CD4-positive, alpha-beta T cell (primary cell): Measurements from ENCODE around the gene LARP4. TPM values are rescaled to one million over a fixed set of nuclear protein-coding genes. Genes with fewer than 3 reads are reported as not detected.
"Not testable (repeated sequence)": the region's sequence is repeated elsewhere in the genome, so short reads cannot be mapped to it uniquely, and the experiment has no call there.

Experiments
- ATAC-seq: fragments of 200-7000 bp; cut with Tn5 transposase; one replicate; pipeline ENCODE4 v1.10.0; 2022; ENCODE audit warnings: mild to moderate bottlenecking; ENCODE audit not compliant: poor library complexity
- CTCF ChIA-PET: fragments of 350-600 bp; sonication (Branson Sonifier 250); formaldehyde crosslinking; loops from one replicate; lab custom pipeline; 2021; ENCODE audit warnings: antibody characterized with exemption, inconsistent platforms; lab: Charles Lee
- POLR2A ChIA-PET: fragments of 350-600 bp; sonication (Branson Sonifier 250); formaldehyde crosslinking; loops from one replicate; lab custom pipeline; 2021; ENCODE audit warnings: antibody characterized with exemption, inconsistent platforms; lab: Charles Lee
- DNase-seq, 14 experiments: peaks; one replicate each; pipeline ENCODE4 v3.0.0-alpha.2; 2013 to 2020; ENCODE audit warnings: mixed read lengths in 2 of 14
- H3K27ac ChIP-seq, 2 donors: one replicate each; pipeline versions ENCODE4 v1.5.1 to v1.7.0; 2013; ENCODE audit warnings: low read length in 2 of 2, low read depth in 1 of 2, mild to moderate bottlenecking in 1 of 2
- H3K27me3 ChIP-seq, 2 experiments: 1 replicate in 1 of 2; 2 replicates in 1 of 2; pipeline versions ENCODE4 v1.6.1 to v1.7.0; 2013; ENCODE audit warnings: low read length in 2 of 2, control low read depth in 1 of 2, mild to moderate bottlenecking in 1 of 2, moderate library complexity in 1 of 2; ENCODE audit not compliant: insufficient read depth in 2 of 2, control insufficient read depth in 1 of 2
- H3K36me3 ChIP-seq: one replicate; pipeline ENCODE4 v1.6.1; 2013; ENCODE audit warnings: low read length, control low read depth; ENCODE audit not compliant: insufficient read depth
- H3K4me1 ChIP-seq: one replicate; pipeline ENCODE4 v1.6.1; 2013; ENCODE audit warnings: low read length, control low read depth; ENCODE audit not compliant: insufficient read depth
- H3K4me3 ChIP-seq: one replicate; pipeline ENCODE4 v1.5.1; 2013; ENCODE audit warnings: mild to moderate bottlenecking, low read length, moderate library complexity
- H3K9me3 ChIP-seq, 2 experiments: 1 replicate in 1 of 2; 2 replicates in 1 of 2; pipeline versions ENCODE4 v1.6.1 to v1.7.0; 2013; ENCODE audit warnings: low read length in 2 of 2, mild to moderate bottlenecking in 2 of 2, control low read depth in 1 of 2, moderate library complexity in 1 of 2; ENCODE audit not compliant: control insufficient read depth in 1 of 2, insufficient read depth in 1 of 2
- H3K27ac Mint-ChIP-seq: one replicate; pipeline ENCODE4 v1.8.0; 2020; ENCODE audit warnings: mixed read lengths
- H3K27me3 Mint-ChIP-seq: one replicate; pipeline ENCODE4 v1.8.0; 2021; ENCODE audit warnings: mixed read lengths
- H3K36me3 Mint-ChIP-seq: one replicate; pipeline ENCODE4 v1.8.0; 2021; ENCODE audit warnings: low read depth, mixed read lengths
- H3K4me1 Mint-ChIP-seq: one replicate; pipeline ENCODE4 v1.8.0; 2021; ENCODE audit warnings: low read depth, mixed read lengths
- H3K4me3 Mint-ChIP-seq: one replicate; pipeline ENCODE4 v1.8.0; 2020; ENCODE audit warnings: mild to moderate bottlenecking, mixed read lengths
- H3K9me3 Mint-ChIP-seq: one replicate; pipeline ENCODE4 v1.8.0; 2020; ENCODE audit warnings: mixed read lengths
- intact Hi-C, 2 experiments: fragments of 100-400 bp; cut with DNase I in 1 of 2; cut with micrococcal nuclease in 1 of 2; formaldehyde crosslinking; loops; one replicate each; pipeline versions ENCODE4 v1.15.1 to v1.9.0; 2023 to 2025; cut with DNase I, micrococcal nuclease
- total RNA-seq, 174 experiments: library from RNA in 2 of 174; stranded (reverse) in 2 of 174; gene quantifications; one replicate each; pipeline ENCODE4 v1.2.3 and lab custom pipeline; 2021 to 2026
- TF ChIP-seq, protein P1 (sequence below): fragments of 200-600 bp; IDR thresholded peaks from one replicate; pipeline ENCODE4 v1.8.0; 2022; ENCODE audit warnings: antibody characterized with exemption, mild to moderate bottlenecking

LARP4 gene
- total RNA-seq, 2 experiments from 2014 or later, result 17.6 to 18.1 TPM

DNA sequence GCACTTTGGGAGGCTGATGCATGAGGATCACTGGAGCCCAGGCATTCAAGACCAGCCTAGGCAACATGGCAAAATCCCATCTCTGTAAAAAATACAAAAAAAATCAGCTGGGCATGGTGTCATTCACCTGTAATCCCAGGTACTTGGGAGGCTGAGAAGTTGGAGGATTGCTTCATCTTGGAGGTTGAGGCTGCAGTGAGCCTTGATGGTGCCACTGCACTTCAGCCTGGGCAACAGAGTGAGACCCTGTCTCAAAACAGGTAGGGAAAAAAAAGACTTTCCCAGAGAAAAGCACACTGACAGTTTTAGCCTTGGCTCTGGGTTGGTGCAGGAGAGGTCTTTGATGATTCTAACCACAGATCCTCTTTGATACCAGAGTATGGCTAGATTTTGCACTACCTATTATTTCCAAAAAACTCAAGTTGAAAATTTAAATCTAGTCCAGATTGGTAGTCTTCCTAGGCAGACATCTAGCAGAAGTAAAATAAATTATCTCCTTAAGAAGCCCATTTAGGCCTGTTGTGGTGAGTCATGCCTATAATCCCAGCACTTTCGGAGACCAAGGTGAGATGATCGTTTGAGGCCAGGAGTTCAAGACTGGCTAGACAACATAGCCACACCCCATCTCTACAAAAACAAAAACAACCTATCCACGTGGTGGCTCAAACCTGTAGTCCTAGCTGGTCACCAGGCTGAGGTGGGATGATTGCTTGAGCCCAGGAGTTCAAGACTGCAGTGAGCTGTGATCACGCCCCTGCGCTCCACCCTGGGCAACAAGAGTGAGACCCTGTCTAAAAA is 18.6 kb downstream of the LARP4 start:
- DNase-seq (no peak), ATAC-seq (no peak)
- ChIA-PET POLR2A (no interaction called here), CTCF (no interaction called here)
- H3K36me3 Mint-ChIP-seq, result peaks cover 33% of the 10 kb centered on the region
- H3K36me3 ChIP-seq, result peaks cover 11% of the 10 kb centered on the region
- no peaks in the 10 kb centered on the region for H3K9me3 Mint-ChIP-seq
- intact Hi-C loops, result no loop called here
- H3K9me3 ChIP-seq, result no peaks in the 10 kb centered on the region
- TF ChIP-seq, protein P1, sequence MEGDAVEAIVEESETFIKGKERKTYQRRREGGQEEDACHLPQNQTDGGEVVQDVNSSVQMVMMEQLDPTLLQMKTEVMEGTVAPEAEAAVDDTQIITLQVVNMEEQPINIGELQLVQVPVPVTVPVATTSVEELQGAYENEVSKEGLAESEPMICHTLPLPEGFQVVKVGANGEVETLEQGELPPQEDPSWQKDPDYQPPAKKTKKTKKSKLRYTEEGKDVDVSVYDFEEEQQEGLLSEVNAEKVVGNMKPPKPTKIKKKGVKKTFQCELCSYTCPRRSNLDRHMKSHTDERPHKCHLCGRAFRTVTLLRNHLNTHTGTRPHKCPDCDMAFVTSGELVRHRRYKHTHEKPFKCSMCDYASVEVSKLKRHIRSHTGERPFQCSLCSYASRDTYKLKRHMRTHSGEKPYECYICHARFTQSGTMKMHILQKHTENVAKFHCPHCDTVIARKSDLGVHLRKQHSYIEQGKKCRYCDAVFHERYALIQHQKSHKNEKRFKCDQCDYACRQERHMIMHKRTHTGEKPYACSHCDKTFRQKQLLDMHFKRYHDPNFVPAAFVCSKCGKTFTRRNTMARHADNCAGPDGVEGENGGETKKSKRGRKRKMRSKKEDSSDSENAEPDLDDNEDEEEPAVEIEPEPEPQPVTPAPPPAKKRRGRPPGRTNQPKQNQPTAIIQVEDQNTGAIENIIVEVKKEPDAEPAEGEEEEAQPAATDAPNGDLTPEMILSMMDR, result no peak
- H3K27me3 Mint-ChIP-seq, result no peaks in the 10 kb centered on the region
- no peak overlapping the region for H3K4me3 Mint-ChIP-seq
- peak overlapping the region; percentile 30 for H3K27ac Mint-ChIP-seq
- H3K27me3 ChIP-seq, result no peaks in the 10 kb centered on the region
- H3K4me3 ChIP-seq, result no peak overlapping the region
- H3K4me1 Mint-ChIP-seq, result peaks cover 19% of the 10 kb centered on the region
- H3K4me1 ChIP-seq, result peaks cover 4% of the 10 kb centered on the region
- H3K27ac ChIP-seq, result no peak overlapping the region

DNA sequence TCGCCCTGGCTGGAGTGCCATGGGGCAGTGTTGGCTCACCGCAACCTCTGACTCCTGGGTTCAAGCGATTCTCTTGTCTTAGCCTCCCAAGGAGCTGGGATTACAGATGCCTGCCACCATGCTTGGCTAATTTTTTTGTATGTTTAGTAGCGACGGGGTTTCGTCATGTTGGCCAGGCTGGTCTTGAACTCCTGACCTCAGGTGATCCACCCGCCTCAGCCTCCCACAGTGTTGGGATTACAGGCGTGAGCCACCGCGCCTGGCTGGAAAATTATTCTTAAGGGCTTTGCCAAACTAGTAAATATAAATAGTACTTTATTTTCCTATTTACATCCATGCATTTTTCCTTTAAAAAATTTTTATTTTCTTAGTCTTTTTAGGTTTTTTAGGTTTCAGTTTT is 22.2 kb downstream of the LARP4 start:
- H3K4me1 ChIP-seq, H3K9me3 Mint-ChIP-seq, H3K36me3 ChIP-seq, H3K27me3 Mint-ChIP-seq, POLR2A ChIA-PET, H3K27ac ChIP-seq, H3K4me3 ChIP-seq, H3K9me3 ChIP-seq, H3K27ac Mint-ChIP-seq, DNase-seq, ATAC-seq, H3K4me3 Mint-ChIP-seq, H3K27me3 ChIP-seq, intact Hi-C loops: not testable (repeated sequence)
- CTCF ChIA-PET, result interaction anchor here (0.8 kb wide), 1 partner anchor 9 kb away, joined by 3 read pairs; no protein-coding TSS in a partner anchor
- Mint-ChIP-seq H3K36me3 (peaks cover 20% of the 10 kb centered on the region), H3K4me1 (peaks cover 24% of the 10 kb centered on the region)

DNA sequence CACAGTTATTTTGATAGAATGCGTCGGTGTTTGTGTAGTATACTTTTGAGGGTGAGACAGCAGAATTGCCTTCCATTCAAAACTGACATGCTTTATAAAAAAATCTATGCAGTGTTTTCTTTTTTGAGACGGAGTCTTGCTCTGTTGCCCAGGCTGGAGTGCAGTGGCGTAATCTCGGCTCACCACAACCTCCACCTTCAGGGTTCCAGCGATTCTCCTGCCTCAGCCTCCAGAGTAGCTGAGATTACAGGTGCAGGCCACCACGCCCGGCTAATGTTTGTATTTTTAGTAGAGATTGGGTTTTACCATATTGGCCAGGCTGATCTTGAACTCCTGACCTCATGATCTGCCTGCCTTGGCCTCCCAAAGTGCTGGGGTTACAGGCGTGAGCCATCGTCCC is 22.7 kb downstream of the LARP4 start:
- H3K27me3 Mint-ChIP-seq, intact Hi-C loops, H3K4me3 Mint-ChIP-seq, H3K4me3 ChIP-seq, H3K9me3 ChIP-seq, H3K27ac ChIP-seq, ATAC-seq, H3K9me3 Mint-ChIP-seq, CTCF ChIA-PET, H3K27ac Mint-ChIP-seq, H3K27me3 ChIP-seq, POLR2A ChIA-PET, H3K4me1 ChIP-seq, DNase-seq: not testable (repeated sequence)
- peaks cover 14% of the 10 kb centered on the region for H3K36me3 ChIP-seq
- Mint-ChIP-seq H3K36me3 (peaks cover 20% of the 10 kb centered on the region), H3K4me1 (peaks cover 19% of the 10 kb centered on the region)

DNA sequence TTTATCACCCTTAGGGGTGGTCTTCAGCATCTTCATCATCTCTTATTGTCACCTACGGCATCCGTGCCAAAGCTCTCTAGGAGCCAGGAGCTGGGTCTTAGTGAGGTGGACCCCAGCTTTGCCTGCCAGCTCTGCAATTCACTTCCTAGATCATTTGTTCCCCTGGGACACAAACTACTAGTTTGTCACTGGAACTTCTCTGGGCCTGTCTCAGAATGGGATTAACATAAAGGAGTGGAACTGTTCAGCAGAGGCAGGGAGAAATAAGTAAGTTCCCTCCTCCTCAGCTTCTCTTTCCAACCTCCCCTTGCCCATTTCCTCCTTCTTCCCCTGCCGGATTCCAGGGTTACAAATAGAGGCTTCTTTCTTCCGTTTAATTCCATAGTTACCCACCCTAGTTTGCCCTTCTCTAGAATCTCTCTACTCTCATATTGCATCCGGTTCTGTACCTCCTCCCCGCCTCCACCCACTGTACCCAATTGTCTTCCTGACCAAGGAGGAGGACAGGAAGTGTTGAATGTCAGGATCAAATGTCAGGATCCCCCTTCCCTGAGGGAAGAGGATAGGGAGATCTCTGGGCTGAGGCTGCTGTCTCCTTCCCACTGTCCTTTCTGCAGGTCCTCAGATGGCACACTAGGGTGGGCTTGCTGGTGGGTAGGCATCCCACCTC is 25.0 kb downstream of the LARP4 start:
- ChIA-PET POLR2A (no interaction called here), CTCF (no interaction called here)
- peaks cover 34% of the 10 kb centered on the region for H3K36me3 ChIP-seq
- intact Hi-C loops, result loop anchor here in 1 of 2 experiments (5.0 kb wide), 1 partner anchor 938 kb away; no protein-coding TSS in a partner anchor
- H3K4me3 ChIP-seq, result no peak overlapping the region
- H3K27me3 Mint-ChIP-seq, result no peaks in the 10 kb centered on the region
- no peaks in the 10 kb centered on the region for H3K9me3 ChIP-seq
- no peak overlapping the region for H3K27ac Mint-ChIP-seq
- DNase-seq, result no peak
- no peaks in the 10 kb centered on the region for H3K4me1 ChIP-seq
- H3K36me3 Mint-ChIP-seq, result peaks cover 31% of the 10 kb centered on the region
- H3K27me3 ChIP-seq, result no peaks in the 10 kb centered on the region
- TF ChIP-seq, protein P1, result no peak
- H3K9me3 Mint-ChIP-seq, result no peaks in the 10 kb centered on the region
- H3K27ac ChIP-seq, result no peak overlapping the region
- no peak overlapping the region for H3K4me3 Mint-ChIP-seq
- peaks cover 13% of the 10 kb centered on the region for H3K4me1 Mint-ChIP-seq
- no peak for ATAC-seq

DNA sequence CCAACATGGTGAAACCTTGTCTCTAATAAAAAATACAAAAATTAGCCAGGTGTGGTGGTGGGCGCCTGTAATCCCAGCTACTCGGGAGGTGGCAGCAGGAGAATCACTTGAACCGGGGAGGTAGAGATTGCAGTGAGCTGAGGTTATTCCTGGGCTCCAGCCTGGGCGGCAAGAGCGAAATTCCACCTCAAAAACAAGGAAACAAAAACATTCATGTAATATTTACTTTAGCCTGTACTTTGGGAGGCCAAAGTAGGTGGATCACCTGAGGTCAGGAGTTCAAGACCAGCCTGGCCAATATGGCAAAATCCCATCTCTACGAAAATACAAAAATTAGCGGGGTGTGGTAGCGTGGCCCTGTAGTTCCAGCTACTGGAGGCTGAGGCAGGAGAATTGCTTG is 31.0 kb downstream of the LARP4 start:
- H3K27me3 Mint-ChIP-seq, H3K4me3 ChIP-seq, H3K4me1 Mint-ChIP-seq, H3K27ac Mint-ChIP-seq, ATAC-seq, H3K4me3 Mint-ChIP-seq, H3K4me1 ChIP-seq, H3K27ac ChIP-seq, H3K9me3 Mint-ChIP-seq, H3K27me3 ChIP-seq, intact Hi-C loops, DNase-seq, H3K9me3 ChIP-seq: not testable (repeated sequence)
- peaks cover 66% of the 10 kb centered on the region for H3K36me3 ChIP-seq
- ChIA-PET POLR2A (interaction anchor here (1.1 kb wide), 1 partner anchor 13 kb away, joined by 3 read pairs; no protein-coding TSS in a partner anchor), CTCF (interaction anchor here (1.0 kb wide), 1 partner anchor 9 kb away, joined by 3 read pairs; no protein-coding TSS in a partner anchor)
- peaks cover 70% of the 10 kb centered on the region for H3K36me3 Mint-ChIP-seq
